GM21367 (cell line): ENCODE results near the gene FARS2.

ENCODE experiments used
- ATAC-seq: cut with Tn5 transposase; IDR thresholded peaks from one replicate; pipeline ENCODE4 v1.9.1; 2021; ENCODE audit not compliant: unreplicated experiment

The FARS2 gene

GRCh38 chr6:5461365-5461764 is 200.1 kb downstream of the FARS2 start:
- ATAC-seq: no peak

DNA sequence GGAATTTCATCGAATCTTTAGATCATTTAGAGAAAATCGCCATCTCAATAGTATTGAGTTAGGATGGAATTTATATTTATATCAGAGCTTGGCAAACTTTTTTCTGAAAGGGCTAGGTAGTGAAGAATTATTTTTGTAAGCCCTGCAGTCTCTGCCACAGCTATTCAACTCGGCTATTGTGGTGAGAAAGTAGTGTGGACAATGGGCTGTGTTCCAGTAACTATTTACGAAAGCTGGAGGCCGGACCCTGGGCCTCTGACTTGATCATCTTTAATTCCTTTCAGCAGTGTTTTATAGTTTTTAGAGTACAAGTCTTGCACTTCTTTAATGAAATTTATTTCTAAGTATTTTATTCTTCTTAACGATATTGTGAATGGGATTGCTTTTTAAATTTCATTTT is 201.5 kb downstream of the FARS2 start:
- ATAC-seq: no peak

- no peak for ATAC-seq
Observed at GRCh38 chr6:5463690-5464089, 202.4 kb downstream of the FARS2 start.

DNA sequence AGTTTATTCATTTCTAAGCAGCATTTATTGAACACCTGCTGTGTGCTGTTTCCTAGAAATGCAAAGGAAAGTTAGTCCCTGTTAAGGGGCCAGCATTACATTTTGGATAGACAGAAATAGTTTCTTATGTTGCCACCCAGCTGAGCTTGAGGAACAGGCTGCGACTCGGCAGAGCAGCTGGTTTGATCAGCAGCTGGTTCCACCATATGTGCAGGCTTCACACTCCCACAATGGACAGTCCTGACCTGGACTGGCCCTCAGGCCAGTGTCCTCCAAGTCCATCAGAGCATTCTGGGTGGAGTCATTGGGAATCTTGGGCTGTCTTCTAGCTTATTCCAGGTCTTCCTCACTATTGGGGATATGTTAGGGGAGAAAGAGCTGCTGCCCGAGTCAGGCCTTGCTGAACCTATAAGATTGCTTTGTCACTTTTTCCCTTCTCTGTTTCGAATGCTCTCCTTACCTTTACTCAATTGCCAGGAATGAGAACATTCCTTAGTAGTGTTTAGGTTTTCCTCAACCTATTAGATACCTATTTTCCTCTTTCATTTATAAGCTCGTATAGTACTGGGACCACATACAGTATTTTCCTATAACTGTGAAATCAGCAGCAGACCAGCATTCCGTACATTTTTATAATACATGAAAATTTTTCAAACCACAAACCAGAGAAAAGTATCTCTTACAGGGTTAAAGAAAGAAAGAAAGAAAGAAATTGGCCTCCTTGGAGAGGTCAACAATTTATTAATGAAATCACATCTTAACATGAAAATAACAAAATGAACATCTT is 203.0 kb downstream of the FARS2 start:
- no peak for ATAC-seq

DNA sequence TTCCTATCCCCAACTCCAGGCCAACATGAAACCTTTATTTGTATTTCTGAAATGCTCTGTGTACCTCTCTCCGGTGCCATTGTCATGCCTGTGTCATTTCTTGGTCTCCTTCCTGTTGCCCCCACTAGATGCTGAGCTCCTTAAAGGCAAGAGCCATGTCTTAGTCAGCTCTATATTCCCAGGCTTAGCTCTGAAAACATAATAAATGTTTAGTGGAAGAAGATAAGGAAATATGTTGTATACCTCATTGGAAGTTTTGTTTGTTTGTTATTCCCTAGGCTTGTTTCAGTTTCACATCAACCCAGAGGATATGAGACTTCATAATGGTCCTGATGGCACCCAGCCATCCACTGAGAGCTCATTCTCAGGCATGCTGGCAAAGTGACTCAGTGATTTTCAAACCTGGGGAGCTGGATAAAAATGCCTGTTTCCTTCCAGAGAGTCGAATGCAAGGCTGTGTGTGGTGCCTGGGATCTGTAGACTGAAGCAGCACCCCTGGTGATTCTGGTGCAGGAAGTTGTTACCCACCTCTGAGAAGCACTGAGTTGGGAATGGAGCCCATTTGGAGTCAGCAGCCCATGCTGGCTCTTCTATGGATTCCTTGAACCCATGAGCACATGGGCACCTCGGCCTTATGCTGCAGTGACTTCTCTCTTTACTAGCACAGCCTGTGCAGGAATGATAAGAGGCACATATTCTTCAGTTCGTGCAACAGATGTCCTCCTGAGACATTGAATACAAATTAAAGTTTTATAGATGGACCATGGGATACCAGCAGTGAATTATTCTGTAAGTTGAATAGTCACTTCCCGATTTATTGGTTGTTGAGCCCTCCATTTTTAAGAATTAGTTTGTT is 205.2 kb downstream of the FARS2 start:
- no peak for ATAC-seq

GRCh38 chr6:5468586-5468985 is 207.3 kb downstream of the FARS2 start:
- no peak for ATAC-seq

GRCh38 chr6:5469101-5469846 is 208.0 kb downstream of the FARS2 start:
- ATAC-seq: no peak

DNA sequence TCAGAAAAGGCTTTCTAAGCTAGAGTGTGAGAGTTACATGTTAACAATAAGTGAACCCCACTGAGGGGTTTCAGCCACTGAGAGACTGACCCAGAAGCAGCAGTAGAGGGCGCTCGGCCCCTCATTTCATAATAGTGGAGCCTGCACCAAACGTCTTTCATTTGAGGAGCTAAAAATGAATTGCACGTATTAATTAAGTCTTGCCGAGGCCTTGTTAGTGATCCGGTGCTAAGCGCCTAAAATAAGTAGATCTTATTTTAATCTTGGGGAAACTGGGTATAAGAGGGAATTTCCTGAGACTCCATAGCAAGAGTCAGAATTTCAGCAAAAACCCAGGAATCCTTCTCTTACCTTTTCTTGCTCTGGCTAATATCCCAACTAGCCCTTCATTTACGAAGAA is 209.7 kb downstream of the FARS2 start:
- ATAC-seq: peak; percentile 58

DNA sequence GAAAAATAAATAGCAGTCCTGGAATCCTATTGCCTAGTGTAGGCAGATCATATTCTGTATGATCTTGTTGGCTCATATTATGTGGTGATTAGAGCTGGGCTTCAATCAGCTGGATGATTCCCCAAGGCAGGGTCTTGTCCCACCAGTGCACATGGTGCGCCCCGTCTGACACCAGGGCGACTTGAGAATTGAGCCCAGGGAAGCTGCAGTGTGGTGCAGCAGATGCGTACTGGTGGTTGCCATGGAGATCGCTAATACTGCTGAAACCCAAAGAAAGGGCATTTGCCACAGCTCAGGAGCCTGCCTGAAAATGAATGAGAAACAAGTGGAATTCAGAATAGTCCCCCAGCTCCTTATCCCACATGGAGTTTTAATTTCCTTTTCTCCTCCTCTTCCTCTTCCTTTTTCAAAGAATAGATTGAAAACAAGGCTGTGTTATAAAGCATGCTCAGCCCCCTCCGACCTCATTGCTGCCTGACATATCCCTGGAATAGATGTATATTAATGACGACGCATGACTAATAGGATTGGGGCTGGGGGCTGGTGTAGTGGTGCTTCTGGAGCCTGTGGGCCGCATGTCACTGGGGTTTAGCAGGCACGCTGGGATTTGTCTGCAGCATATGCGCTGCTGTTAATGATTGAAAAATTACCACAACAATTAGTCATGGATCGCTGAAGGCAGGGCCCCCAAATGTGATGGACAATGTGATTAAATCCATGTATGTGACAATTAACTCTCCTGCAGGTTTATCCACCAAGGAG is 210.5 kb downstream of the FARS2 start:
- no peak for ATAC-seq

DNA sequence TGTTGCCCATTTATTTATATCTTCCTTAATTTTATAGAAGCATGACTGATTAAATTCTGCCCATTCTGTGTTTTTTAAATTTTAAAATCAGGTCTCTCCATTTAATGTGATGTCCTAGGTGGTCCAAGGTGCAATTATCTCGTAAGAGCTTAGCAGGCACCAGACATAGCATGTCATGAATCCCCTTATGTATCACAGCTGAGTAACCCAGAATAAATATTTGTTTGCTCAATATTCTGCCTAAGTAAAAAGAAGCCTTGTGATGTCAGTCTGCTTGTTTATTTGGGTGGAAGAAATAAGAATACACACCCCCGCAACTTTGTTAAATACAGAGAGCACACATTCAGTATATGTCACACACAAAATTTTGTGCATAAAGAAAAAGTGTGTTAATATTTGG is 211.3 kb downstream of the FARS2 start:
- ATAC-seq: no peak

- no peak for ATAC-seq
Observed at GRCh38 chr6:5475779-5476178, 214.5 kb downstream of the FARS2 start.

DNA sequence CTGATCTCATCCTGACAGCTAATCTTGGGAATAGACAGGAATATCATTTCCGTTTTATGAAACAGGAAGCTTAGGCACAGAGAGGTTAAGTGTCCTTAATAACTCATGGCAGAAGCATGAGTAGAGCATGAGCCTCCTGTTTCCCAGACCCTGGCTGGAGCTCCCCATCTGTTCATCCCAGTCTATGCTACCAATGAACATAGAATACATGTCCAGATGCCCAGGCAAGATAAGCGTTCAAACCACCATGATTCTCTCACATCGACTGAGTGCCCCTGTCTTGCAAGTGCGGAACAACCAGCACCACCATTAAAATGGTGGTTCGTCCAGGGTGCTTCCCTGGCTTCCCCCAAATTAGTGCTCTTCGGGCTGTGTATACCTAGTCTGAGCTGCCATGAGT is 217.1 kb downstream of the FARS2 start:
- no peak for ATAC-seq

DNA sequence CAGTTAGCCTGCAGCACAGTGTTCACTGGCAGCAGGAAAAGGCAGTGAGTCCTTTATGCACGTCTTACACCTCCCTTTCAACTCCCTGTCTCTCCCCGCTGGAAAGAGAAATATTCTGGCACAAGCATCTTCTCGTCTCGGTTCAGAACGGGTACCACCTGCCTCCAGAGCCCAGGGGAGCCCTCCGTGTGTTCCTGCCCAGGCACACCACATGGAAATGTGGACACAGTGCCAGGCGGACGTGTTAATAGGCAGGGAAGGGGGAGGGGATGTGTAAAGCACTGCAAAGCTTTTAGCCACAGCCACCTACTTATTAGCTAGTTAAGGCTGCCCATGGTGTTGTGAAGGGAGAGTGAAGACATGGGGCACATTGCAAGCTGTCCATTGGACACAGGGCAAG is 219.7 kb downstream of the FARS2 start:
- ATAC-seq: no peak

DNA sequence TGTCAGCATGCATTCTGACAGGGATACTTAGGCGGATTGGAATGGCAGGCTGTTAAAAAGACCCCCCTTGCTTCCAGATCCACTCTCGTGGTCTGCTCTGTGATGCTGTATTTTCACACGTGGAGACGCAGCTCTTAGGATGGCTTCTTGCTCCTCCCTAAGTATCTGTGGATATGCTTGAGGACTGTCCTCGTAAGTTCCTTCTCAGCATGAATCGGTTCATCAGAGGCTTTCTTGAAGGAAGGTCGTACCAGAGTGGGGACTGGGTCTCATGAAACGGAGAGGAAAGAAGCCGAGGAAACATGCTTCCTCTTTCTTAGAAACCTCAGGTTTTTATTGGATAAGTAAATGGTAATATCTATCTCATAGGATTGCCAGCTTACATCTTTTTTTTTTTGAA is 220.4 kb downstream of the FARS2 start:
- ATAC-seq: no peak

DNA sequence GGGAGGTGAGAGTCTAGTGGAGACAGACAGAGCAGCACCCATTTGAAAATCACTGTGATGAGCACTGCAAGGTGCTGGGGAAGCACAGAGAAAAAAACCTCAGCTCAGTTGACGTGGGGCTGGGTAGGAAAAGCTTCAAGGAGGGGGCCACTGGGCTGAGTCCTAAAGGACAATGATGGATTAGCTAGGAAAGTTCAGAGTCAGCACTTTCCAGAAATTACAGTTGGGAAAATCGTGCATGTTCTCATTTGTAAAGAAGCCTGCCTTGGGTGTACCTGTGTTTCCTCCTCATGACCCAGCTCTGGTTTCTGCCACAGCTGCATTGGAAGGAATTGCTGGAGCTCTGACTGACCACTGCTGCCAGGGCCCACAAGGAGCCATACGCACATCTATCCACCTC is 221.3 kb downstream of the FARS2 start:
- ATAC-seq: no peak

DNA sequence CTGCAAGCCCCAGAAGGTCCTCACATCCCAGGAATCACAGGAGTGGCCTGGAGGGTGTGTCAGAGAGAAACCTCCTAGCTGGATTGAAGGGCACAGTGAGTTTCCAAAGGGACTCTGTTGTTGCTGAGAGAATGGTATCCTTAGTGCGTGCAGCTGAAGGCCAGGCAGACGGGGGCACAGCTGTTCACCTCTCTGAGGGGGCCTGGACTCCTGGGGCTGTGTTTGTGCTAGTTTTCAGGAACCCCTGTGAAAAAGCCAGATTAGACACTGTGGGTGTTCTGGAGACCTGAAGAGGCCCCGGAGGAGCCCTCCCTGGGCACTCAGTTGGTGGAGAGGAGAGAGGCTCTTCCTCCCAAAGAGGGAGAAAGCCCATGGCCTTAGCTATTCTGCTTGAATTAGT is 223.4 kb downstream of the FARS2 start:
- ATAC-seq: no peak

DNA sequence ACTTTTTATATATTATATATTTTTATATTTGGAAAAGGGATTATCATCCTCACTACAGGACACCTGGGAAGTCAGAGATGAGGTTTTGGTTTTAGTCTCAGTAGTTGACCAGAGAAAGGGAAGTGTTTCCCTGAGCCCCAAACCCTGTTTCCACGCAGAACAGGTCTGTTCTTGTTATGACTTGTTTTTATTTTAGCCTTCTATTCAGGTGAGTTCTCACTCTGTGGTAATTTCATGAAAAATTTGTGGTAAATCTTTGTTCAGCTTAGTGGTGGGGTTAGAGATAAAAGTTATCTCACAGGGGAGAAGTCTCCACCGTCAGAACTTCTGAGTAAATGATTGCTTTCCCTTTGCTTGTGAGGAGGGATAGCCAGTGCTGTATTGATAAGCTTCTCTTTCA is 224.9 kb downstream of the FARS2 start:
- peak; percentile 85 for ATAC-seq

DNA sequence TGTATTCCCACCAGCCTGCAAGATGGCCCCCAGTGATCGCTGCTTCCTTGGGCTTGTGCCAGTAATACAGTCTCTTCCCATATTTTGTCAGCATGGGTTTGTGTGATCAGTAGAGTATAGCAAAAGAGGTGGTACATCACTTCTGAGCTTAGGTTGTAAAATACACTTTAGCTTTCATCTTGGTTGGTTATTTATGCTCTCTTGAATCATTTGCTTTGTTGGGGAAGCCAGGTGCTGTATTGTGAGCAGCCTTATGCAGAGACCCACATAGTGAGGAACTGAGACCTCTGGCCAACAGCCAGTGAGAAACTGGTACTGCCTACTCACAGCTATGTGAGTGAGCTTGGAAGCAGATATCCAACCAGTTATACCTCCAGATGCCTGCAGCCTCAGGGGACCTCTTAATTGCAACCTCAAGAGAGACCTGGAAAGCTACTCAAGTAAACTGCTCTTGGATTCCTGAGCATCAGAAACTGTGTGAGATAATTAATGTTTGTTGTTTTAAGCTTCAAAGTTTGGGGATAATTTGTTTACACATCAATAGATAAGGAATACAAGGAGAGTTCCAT is 229.3 kb downstream of the FARS2 start:
- ATAC-seq: no peak

- no peak for ATAC-seq
Observed at GRCh38 chr6:5492356-5492755, 231.0 kb downstream of the FARS2 start.

DNA sequence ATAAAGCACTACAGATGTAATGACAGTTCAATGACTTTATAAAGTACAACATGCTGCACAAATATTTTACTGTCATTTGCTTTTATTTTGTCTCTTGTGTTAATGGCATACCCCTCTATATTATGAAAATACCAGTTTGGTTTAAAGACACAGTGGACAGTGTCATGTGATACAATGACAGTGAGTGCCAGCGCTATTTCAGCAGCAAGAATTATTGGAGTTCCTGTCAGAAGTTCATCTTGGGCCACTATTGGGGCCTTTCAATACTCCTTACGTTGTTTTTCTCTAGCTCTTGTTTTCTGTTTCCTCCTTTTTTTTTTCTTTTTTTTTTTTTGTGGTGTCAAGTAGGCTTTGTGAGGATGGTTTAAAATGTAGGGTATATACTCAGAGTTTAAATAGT is 232.5 kb downstream of the FARS2 start:
- ATAC-seq: no peak
